GM18867 (cell line): Measurements from ENCODE around the gene CASP9.

Source experiments
- ATAC-seq: cut with Tn5 transposase; IDR thresholded peaks from one replicate; pipeline ENCODE4 v1.9.1; 2021; ENCODE audit warnings: mild to moderate bottlenecking, moderate library complexity; ENCODE audit not compliant: unreplicated experiment

Gene CASP9

GRCh38 chr1:15451014-15451722 lies 72.8 kb downstream of the CASP9 start:
- no peak for ATAC-seq

GRCh38 chr1:15449567-15449966 lies 74.4 kb downstream of the CASP9 start:
- no peak for ATAC-seq

- ATAC-seq = no peak
Measured at GRCh38 chr1:15448877-15449462, 75.0 kb downstream of the CASP9 start.

GRCh38 chr1:15446212-15446611 lies 77.8 kb downstream of the CASP9 start:
- ATAC-seq = no peak

GRCh38 chr1:15445390-15446122 lies 78.5 kb downstream of the CASP9 start:
- ATAC-seq = no peak

- no peak for ATAC-seq
Measured at GRCh38 chr1:15444468-15445389, 79.3 kb downstream of the CASP9 start.

- no peak for ATAC-seq
Measured at GRCh38 chr1:15443281-15443680, 80.7 kb downstream of the CASP9 start.

GRCh38 chr1:15442759-15443158 lies 81.3 kb downstream of the CASP9 start:
- no peak for ATAC-seq

- ATAC-seq = no peak
Measured at GRCh38 chr1:15442119-15442518, 81.9 kb downstream of the CASP9 start.
